CD4-positive, alpha-beta T cell treated with Interleukin-12 subunit alpha and Interleukin-12 subunit beta, for 1 hour (primary cell): ENCODE results near the gene MAPK11.

Source experiments
- DNase-seq: peaks from one replicate; pipeline ENCODE4 v3.0.0-alpha.2; 2020

The MAPK11 gene

GRCh38 chr22:50307890-50308596 lies 37.9 kb upstream of the MAPK11 start:
- no peak for DNase-seq

- DNase-seq, result peak; percentile 39
Measured at GRCh38 chr22:50306753-50307749, 36.9 kb upstream of the MAPK11 start, which contains the start of gene PLXNB2. TSS of gene PLXNB2 (minus strand) at chr22:50307646. CDS start at chr22:50290584, 17,062 bp downstream.

- DNase-seq, result peak; percentile 22
Measured at GRCh38 chr22:50305923-50306566, 35.9 kb upstream of the MAPK11 start.

- DNase-seq, result no peak
Measured at GRCh38 chr22:50305393-50305922, 35.3 kb upstream of the MAPK11 start.

GRCh38 chr22:50304528-50305392 lies 34.6 kb upstream of the MAPK11 start:
- DNase-seq, result peak; percentile 21

GRCh38 chr22:50303848-50304527 lies 33.8 kb upstream of the MAPK11 start:
- DNase-seq, result peak; percentile 25

- DNase-seq, result no peak
Measured at GRCh38 chr22:50303515-50303847, 33.3 kb upstream of the MAPK11 start.

GRCh38 chr22:50302564-50302963 lies 32.4 kb upstream of the MAPK11 start:
- no peak for DNase-seq

- DNase-seq, result no peak
Measured at GRCh38 chr22:50302041-50302541, 31.9 kb upstream of the MAPK11 start.

- DNase-seq, result no peak
Measured at GRCh38 chr22:50301581-50301991, 31.4 kb upstream of the MAPK11 start.

GRCh38 chr22:50300620-50301257 lies 30.6 kb upstream of the MAPK11 start:
- no peak for DNase-seq

GRCh38 chr22:50299785-50300619 lies 29.8 kb upstream of the MAPK11 start:
- DNase-seq, result no peak

GRCh38 chr22:50298937-50299784 lies 29.0 kb upstream of the MAPK11 start:
- no peak for DNase-seq

GRCh38 chr22:50298266-50298637 lies 28.1 kb upstream of the MAPK11 start:
- DNase-seq, result no peak

GRCh38 chr22:50297510-50298265 lies 27.5 kb upstream of the MAPK11 start:
- DNase-seq, result no peak

- DNase-seq, result no peak
Measured at GRCh38 chr22:50296658-50297490, 26.7 kb upstream of the MAPK11 start.

GRCh38 chr22:50294319-50294656 lies 24.1 kb upstream of the MAPK11 start:
- no peak for DNase-seq
